Upper lobe of left lung (tissue), 6 donors: ENCODE measurements around the gene DDX1. TPM values are rescaled to one million over a fixed set of nuclear protein-coding genes. Genes with fewer than 3 reads are reported as not detected.

Source experiments
- ATAC-seq, 2 donors: fragments of 200-7000 bp; cut with Tn5 transposase; one replicate each; pipeline ENCODE4 v1.9.1; 2022; ENCODE audit warnings: mild to moderate bottlenecking in 2 of 2, moderate library complexity in 2 of 2; ENCODE audit not compliant: low FRiP score in 2 of 2
- DNase-seq, 2 donors: peaks; one replicate each; pipeline ENCODE4 v3.0.0-alpha.2; 2019 to 2020
- H3K27ac ChIP-seq, 4 donors: fragments of 200-600 bp; sonication (generic); one replicate each; pipeline ENCODE4 v1.5.1; 2016 to 2019
- H3K27me3 ChIP-seq, 4 donors: fragments of 200-600 bp; sonication (generic); one replicate each; pipeline ENCODE4 v1.5.1; 2017 to 2019
- H3K36me3 ChIP-seq, 4 donors: fragments of 200-600 bp; sonication (generic); one replicate each; pipeline ENCODE4 v1.5.1; 2016 to 2019
- H3K4me1 ChIP-seq, 4 donors: fragments of 200-600 bp; sonication (generic); one replicate each; pipeline ENCODE4 v1.5.1; 2018 to 2019
- H3K4me3 ChIP-seq, 4 donors: fragments of 200-600 bp; sonication (generic); one replicate each; pipeline ENCODE4 v1.5.1; 2017 to 2019; ENCODE audit warnings: mild to moderate bottlenecking in 2 of 4, moderate library complexity in 1 of 4
- H3K9me3 ChIP-seq, 4 donors: fragments of 200-600 bp; sonication (generic); one replicate each; pipeline ENCODE4 v1.5.1; 2018 to 2019
- EP300 ChIP-seq, 4 donors: sonication (generic); formaldehyde crosslinking; IDR thresholded peaks; one replicate each; pipeline ENCODE4 v1.5.1; 2017; ENCODE audit warnings: antibody characterized with exemption in 4 of 4, control low read depth in 2 of 4
- POLR2A ChIP-seq, 4 donors: fragments of 450-650 bp; IDR thresholded peaks; one replicate each; pipeline ENCODE4 v1.5.1; 2016 to 2017; ENCODE audit warnings: antibody characterized with exemption in 4 of 4, mild to moderate bottlenecking in 2 of 4
- POLR2AphosphoS5 ChIP-seq, 2 donors: sonication (generic); formaldehyde crosslinking; IDR thresholded peaks; one replicate each; pipeline ENCODE4 v1.5.1; 2017; ENCODE audit warnings: antibody characterized with exemption in 2 of 2
- WGBS, 2 donors: methylation state at CpG; one replicate each; pipeline ENCODE4 v1.1.5; 2017 to 2018; 5-methylcytosine and 5-hydroxymethylcytosine counted together
- total RNA-seq, 6 donors: library from RNA; depleted of rRNA in 4 of 6; stranded (reverse); fragments of >200 nt in 4 of 6; gene quantifications; one replicate each; pipeline versions ENCODE4 v1.1.0 to v1.2.1, GENCODE V29; 2016 to 2021
- TF ChIP-seq, protein P1 (sequence below), 6 experiments: fragments of 450-650 bp in 4 of 6; fragments of 200-600 bp in 2 of 6; sonication (generic) in 2 of 6; IDR thresholded peaks; one replicate each; pipeline ENCODE4 v1.5.1; 2016 to 2019; ENCODE audit warnings: antibody characterized with exemption in 6 of 6
- donor health status: DM: no; HTN: no; CAD: no; lungs with moderate emphysema.
- donor health status: DM: no; HTN: yes; CAD: no; lungs with severe emphysema.

Gene DDX1
- total RNA-seq, 6 donors from 2014 or later = 40.9 to 78.5 (median 53.0) TPM

DNA sequence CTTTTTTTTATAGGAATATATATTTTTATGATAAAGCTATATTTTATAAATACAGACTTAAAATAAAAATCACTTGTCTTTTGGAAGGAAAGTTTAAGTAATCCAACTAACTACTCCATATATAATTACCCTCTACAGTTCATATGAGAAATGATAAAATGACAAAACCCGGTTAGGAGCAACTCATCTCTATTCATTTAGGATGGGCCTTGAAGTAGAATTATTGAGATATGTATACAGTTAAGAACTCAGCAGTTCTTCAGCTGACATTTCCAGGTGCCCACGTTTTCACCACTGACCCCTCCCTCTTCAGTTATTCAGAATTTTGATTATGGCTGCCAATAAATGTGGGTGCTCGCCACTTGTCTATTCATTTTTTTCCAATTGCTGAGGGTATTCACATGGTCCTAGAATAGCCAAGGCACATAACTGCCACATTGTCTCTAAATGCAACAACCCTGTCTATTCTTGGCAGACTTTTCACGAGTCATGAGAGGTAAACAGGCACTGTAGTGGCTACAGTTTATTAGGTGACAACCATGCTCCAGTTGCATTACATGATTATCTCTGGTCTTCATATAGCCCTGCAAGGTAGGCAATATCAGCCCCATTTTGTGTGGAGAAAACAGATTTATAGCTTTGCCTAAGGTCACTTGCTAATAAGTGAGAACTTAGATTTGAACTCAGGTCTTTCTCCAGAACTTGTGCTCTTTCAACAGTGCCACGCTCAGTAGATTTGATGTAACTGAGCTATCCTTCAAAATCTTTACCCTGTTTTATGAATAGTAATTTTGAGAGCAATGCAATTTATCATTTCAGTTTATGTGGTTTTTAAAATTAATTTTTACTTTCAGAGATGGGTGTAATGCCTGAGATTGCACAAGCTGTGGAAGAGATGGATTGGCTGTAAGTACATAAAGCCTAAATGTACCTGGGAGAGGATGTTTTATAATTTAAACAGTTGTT lies 2.9 kb downstream of the DDX1 start:
- Histone ChIP-seq H3K4me3 (no peak overlapping the region), H3K9me3 (no peaks in the 10 kb centered on the region), H3K36me3 (peaks cover 14 to 50% (median 22%) of the 10 kb centered on the region in 4 donors), H3K27me3 (no peaks in the 10 kb centered on the region), H3K27ac (no peak overlapping the region), H3K4me1 (peaks cover 17 to 31% (median 25%) of the 10 kb centered on the region in 4 donors)
- TF ChIP-seq, protein P1, sequence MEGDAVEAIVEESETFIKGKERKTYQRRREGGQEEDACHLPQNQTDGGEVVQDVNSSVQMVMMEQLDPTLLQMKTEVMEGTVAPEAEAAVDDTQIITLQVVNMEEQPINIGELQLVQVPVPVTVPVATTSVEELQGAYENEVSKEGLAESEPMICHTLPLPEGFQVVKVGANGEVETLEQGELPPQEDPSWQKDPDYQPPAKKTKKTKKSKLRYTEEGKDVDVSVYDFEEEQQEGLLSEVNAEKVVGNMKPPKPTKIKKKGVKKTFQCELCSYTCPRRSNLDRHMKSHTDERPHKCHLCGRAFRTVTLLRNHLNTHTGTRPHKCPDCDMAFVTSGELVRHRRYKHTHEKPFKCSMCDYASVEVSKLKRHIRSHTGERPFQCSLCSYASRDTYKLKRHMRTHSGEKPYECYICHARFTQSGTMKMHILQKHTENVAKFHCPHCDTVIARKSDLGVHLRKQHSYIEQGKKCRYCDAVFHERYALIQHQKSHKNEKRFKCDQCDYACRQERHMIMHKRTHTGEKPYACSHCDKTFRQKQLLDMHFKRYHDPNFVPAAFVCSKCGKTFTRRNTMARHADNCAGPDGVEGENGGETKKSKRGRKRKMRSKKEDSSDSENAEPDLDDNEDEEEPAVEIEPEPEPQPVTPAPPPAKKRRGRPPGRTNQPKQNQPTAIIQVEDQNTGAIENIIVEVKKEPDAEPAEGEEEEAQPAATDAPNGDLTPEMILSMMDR (IDR thresholded peaks at IDR 0.05) = no peak
- no peak for TF ChIP-seq EP300 (IDR thresholded peaks at IDR 0.05)
- no peak for TF ChIP-seq POLR2A (IDR thresholded peaks at IDR 0.05)
- TF ChIP-seq POLR2AphosphoS5 (IDR thresholded peaks at IDR 0.05) = no peak
- DNase-seq = no peak
- no peak for ATAC-seq
- 65 to 71% methylated on average over 5 of the region's 5 CpGs for WGBS, 2 donors

DNA sequence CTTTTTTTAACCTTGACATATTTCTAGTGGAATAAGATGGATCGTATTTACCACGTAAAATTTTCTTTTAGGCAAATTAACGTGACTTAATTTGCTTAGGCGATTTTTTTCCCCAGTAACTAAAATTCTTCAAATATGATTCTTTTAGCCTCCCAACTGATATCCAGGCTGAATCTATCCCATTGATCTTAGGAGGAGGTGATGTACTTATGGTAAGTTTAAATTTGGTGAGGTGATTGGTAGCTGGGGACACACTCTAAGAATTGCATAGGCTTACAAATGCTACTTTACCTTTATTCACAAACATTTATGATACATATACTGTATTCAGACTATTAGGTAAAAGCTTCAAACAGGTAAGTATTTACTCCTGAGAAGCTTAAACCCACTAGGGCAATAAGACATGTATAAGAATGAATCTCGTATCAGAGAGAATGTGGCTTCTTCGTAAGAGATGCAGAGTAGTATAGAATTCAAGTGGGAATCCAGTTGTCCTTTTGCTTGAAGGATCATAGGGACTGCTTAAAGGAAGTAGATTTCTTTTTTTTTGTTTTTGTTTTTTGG lies 3.8 kb downstream of the DDX1 start:
- WGBS, 2 donors = 96 to 97% methylated on average over 6 of the region's 6 CpGs
- ATAC-seq (no peak), DNase-seq (no peak)
- TF ChIP-seq POLR2A (IDR thresholded peaks at IDR 0.05) (no peak), POLR2AphosphoS5 (IDR thresholded peaks at IDR 0.05) (no peak), EP300 (IDR thresholded peaks at IDR 0.05) (no peak)
- TF ChIP-seq, protein P1 (IDR thresholded peaks at IDR 0.05) = no peak
- Histone ChIP-seq H3K4me3 (no peak overlapping the region), H3K27me3 (no peaks in the 10 kb centered on the region), H3K9me3 (no peaks in the 10 kb centered on the region), H3K4me1 (peaks cover 17 to 31% (median 25%) of the 10 kb centered on the region in 4 donors), H3K36me3 (peaks cover 21 to 58% (median 27%) of the 10 kb centered on the region in 4 donors), H3K27ac (no peak overlapping the region)

DNA sequence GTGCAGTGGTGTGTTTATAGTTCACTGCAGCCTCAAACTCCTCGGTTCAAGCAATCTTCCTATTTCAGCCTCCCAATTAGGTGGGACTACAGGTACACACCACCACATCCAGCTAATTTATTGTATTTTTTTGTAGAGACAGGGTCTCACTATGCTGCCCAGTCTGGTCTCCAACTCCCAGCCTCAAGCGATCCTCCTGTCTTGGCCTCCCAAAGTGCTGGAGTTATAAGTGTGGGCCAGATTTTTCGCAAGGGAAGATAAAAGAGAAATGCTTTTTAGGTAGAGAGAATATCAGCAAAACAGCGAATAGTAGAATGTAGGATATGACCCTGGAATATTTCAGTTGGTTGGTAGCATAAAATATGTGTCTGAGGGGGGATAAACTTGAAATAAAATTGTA lies 4.3 kb downstream of the DDX1 start:
- Histone ChIP-seq H3K4me1 (peaks cover 17 to 31% (median 24%) of the 10 kb centered on the region in 4 donors), H3K27me3 (no peaks in the 10 kb centered on the region), H3K27ac (no peak overlapping the region), H3K4me3 (no peak overlapping the region), H3K36me3 (peaks cover 24 to 63% (median 30%) of the 10 kb centered on the region in 4 donors), H3K9me3 (no peaks in the 10 kb centered on the region)
- WGBS, 2 donors = 96 to 97% methylated on average over 4 of the region's 4 CpGs
- ATAC-seq = no peak
- TF ChIP-seq POLR2A (IDR thresholded peaks at IDR 0.05) (no peak), EP300 (IDR thresholded peaks at IDR 0.05) (no peak), POLR2AphosphoS5 (IDR thresholded peaks at IDR 0.05) (no peak)
- TF ChIP-seq, protein P1 (IDR thresholded peaks at IDR 0.05) = no peak
- DNase-seq = no peak

DNA sequence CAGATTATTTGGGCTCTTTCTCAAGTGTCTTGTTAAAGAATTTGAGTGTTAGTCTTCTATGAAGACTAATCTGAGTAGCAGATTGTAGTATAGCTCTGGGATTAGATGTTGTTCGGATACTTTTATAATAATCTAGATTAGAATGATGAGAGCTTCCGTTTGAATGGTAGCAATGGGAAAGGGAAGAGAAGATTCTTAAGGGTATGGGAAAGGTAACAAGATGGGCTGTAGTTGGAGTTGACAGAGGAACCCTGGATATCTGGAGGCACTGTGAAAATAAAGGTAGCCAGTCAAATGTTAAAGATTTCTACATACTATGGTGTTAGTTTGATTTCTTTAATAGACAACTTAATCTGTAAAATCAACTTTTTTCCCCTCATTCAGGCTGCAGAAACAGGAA lies 4.7 kb downstream of the DDX1 start:
- DNase-seq (no peak), ATAC-seq (no peak)
- WGBS, 2 donors = 88 to 89% methylated on average over 2 of the region's 2 CpGs
- Histone ChIP-seq H3K4me3 (no peak overlapping the region), H3K36me3 (peaks cover 28 to 68% (median 34%) of the 10 kb centered on the region in 4 donors), H3K4me1 (peaks cover 12 to 27% (median 20%) of the 10 kb centered on the region in 4 donors), H3K27me3 (no peaks in the 10 kb centered on the region), H3K9me3 (no peaks in the 10 kb centered on the region), H3K27ac (no peak overlapping the region)
- TF ChIP-seq POLR2A (IDR thresholded peaks at IDR 0.05) (no peak), EP300 (IDR thresholded peaks at IDR 0.05) (no peak), POLR2AphosphoS5 (IDR thresholded peaks at IDR 0.05) (no peak)
- TF ChIP-seq, protein P1 (IDR thresholded peaks at IDR 0.05) = no peak
